H9 (cell line): ENCODE results near the gene TRPV5. TPM values are rescaled to one million over a fixed set of nuclear protein-coding genes. Genes with fewer than 3 reads are reported as not detected.

Experiments
- DNase-seq: peaks from one replicate; pipeline ENCODE4 v3.0.0-alpha.2; 2017
- H2AFZ ChIP-seq: one replicate; pipeline ENCODE4 v1.6.1; 2013; ENCODE audit warnings: mild to moderate bottlenecking, low read length, control low read depth, moderate library complexity
- H2AK5ac ChIP-seq: 2 replicates; pipeline ENCODE4 v1.6.1; 2013; ENCODE audit warnings: low read length, control low read depth, mixed read lengths; ENCODE audit not compliant: insufficient read length
- H2BK120ac ChIP-seq: one replicate; pipeline ENCODE4 v1.6.1; 2013; ENCODE audit warnings: low read depth, mild to moderate bottlenecking, low read length, control low read depth, inconsistent platforms; ENCODE audit not compliant: poor library complexity, severe bottlenecking
- H2BK12ac ChIP-seq: 2 replicates; pipeline ENCODE4 v1.6.1; 2013; ENCODE audit warnings: low read length, control low read depth, mixed read lengths, low read depth; ENCODE audit not compliant: insufficient read length
- H2BK15ac ChIP-seq: 2 replicates; pipeline ENCODE4 v1.6.1; 2013; ENCODE audit warnings: low read depth, low read length, control low read depth
- H2BK20ac ChIP-seq: one replicate; pipeline ENCODE4 v1.6.1; 2013; ENCODE audit warnings: low read depth, mild to moderate bottlenecking, low read length, control low read depth, inconsistent platforms; ENCODE audit not compliant: poor library complexity, severe bottlenecking
- H2BK5ac ChIP-seq: 2 replicates; pipeline ENCODE4 v1.6.1; 2013; ENCODE audit warnings: low read length, control low read depth, mixed read lengths; ENCODE audit not compliant: insufficient read length
- H3K14ac ChIP-seq: 2 replicates; pipeline ENCODE4 v1.6.1; 2013; ENCODE audit warnings: low read length, control low read depth; ENCODE audit not compliant: insufficient read depth
- H3K18ac ChIP-seq: 2 replicates; pipeline ENCODE4 v1.6.1; 2013; ENCODE audit warnings: low read depth, mild to moderate bottlenecking, mixed read lengths, low read length, control low read depth; ENCODE audit not compliant: insufficient read length
- H3K23ac ChIP-seq: 2 replicates; pipeline ENCODE4 v1.6.1; 2013; ENCODE audit warnings: low read length, control low read depth, mixed read lengths, low read depth; ENCODE audit not compliant: insufficient read length
- H3K23me2 ChIP-seq: 2 replicates; pipeline ENCODE4 v1.6.1; 2013; ENCODE audit warnings: low read depth, mild to moderate bottlenecking, mixed read lengths, low read length, control low read depth; ENCODE audit not compliant: insufficient read length, poor library complexity, severe bottlenecking
- H3K27ac ChIP-seq: 2 replicates; pipeline ENCODE4 v1.5.1; 2013; ENCODE audit warnings: low read length, control low read depth, mixed read lengths, low read depth; ENCODE audit not compliant: insufficient read length
- H3K27me3 ChIP-seq: 2 replicates; pipeline ENCODE4 v1.6.1; 2013; ENCODE audit warnings: low read length, control low read depth, inconsistent platforms; ENCODE audit not compliant: insufficient read depth
- H3K4ac ChIP-seq: 2 replicates; pipeline ENCODE4 v1.6.1; 2013; ENCODE audit warnings: low read depth, mild to moderate bottlenecking, control low read depth, inconsistent platforms, low read length, moderate library complexity
- H3K4me1 ChIP-seq: 2 replicates; pipeline ENCODE4 v1.6.1; 2013; ENCODE audit warnings: low read length, control low read depth, inconsistent platforms; ENCODE audit not compliant: insufficient read depth
- H3K4me2 ChIP-seq: 2 replicates; pipeline ENCODE4 v1.6.1; 2013; ENCODE audit warnings: low read length, control low read depth, mixed read lengths; ENCODE audit not compliant: insufficient read length, insufficient read depth
- H3K56ac ChIP-seq: 2 replicates; pipeline ENCODE4 v1.6.1; 2013; ENCODE audit warnings: low read depth, mild to moderate bottlenecking, mixed read lengths, low read length, control low read depth; ENCODE audit not compliant: insufficient read length
- H3K79me1 ChIP-seq: 2 replicates; pipeline ENCODE4 v1.6.1; 2013; ENCODE audit warnings: low read depth, mild to moderate bottlenecking, moderate library complexity, low read length, control low read depth, inconsistent platforms; ENCODE audit not compliant: insufficient read depth, poor library complexity, severe bottlenecking
- H3K79me2 ChIP-seq: 2 replicates; pipeline ENCODE4 v1.6.1; 2013; ENCODE audit warnings: low read length, control low read depth, inconsistent platforms; ENCODE audit not compliant: insufficient read depth
- H3K9ac ChIP-seq: 2 replicates; pipeline ENCODE4 v1.6.1; 2013; ENCODE audit warnings: low read length, control low read depth, mixed read lengths; ENCODE audit not compliant: insufficient read length; ENCODE audit errors: extremely low read depth
- H3K9me3 ChIP-seq: one replicate; pipeline ENCODE4 v1.6.1; 2013; ENCODE audit warnings: low read depth, low read length, inconsistent platforms; ENCODE audit not compliant: control insufficient read depth
- H3T11ph ChIP-seq: one replicate; pipeline ENCODE4 v1.6.1; 2013; ENCODE audit warnings: mild to moderate bottlenecking, low read length, control low read depth, inconsistent platforms
- H4K20me1 ChIP-seq: one replicate; pipeline ENCODE4 v1.6.1; 2013; ENCODE audit not compliant: control insufficient read depth, insufficient read length, insufficient read depth
- H4K5ac ChIP-seq: 2 replicates; pipeline ENCODE4 v1.6.1; 2013; ENCODE audit warnings: low read depth, mild to moderate bottlenecking, mixed read lengths, low read length, control low read depth; ENCODE audit not compliant: insufficient read length
- H4K8ac ChIP-seq: replicated peaks from 2 replicates; pipeline ENCODE4 v1.6.1; 2013; ENCODE audit warnings: low read length, control low read depth, mixed read lengths, low read depth; ENCODE audit not compliant: insufficient read length
- H4K91ac ChIP-seq: 2 replicates; pipeline ENCODE4 v1.6.1; 2013; ENCODE audit warnings: low read depth, mild to moderate bottlenecking, moderate library complexity, mixed read lengths, low read length, control low read depth; ENCODE audit not compliant: insufficient read length
- H3K27ac Mint-ChIP-seq, 3 experiments: 2 replicates in 2 of 3; 3 replicates in 1 of 3; pipeline ENCODE4 v1.8.0; 2020 to 2021; ENCODE audit warnings: mixed read lengths in 3 of 3, mild to moderate bottlenecking in 1 of 3, moderate library complexity in 1 of 3
- H3K27me3 Mint-ChIP-seq: 2 replicates; pipeline ENCODE4 v1.8.0; 2021; ENCODE audit warnings: low read depth, mild to moderate bottlenecking, moderate library complexity, mixed read lengths
- H3K36me3 Mint-ChIP-seq, 3 experiments: 2 replicates in 2 of 3; 3 replicates in 1 of 3; pipeline ENCODE4 v1.8.0; 2020 to 2021; ENCODE audit warnings: low read depth in 3 of 3, mixed read lengths in 3 of 3; ENCODE audit not compliant: insufficient read depth in 1 of 3
- H3K4me1 Mint-ChIP-seq, 2 experiments: 2 replicates each; pipeline ENCODE4 v1.8.0; 2020; ENCODE audit warnings: mixed read lengths in 2 of 2
- H3K4me3 Mint-ChIP-seq, 2 experiments: 2 replicates in 1 of 2; 3 replicates in 1 of 2; pipeline ENCODE4 v1.8.0; 2020 to 2021; ENCODE audit warnings: mild to moderate bottlenecking in 2 of 2, mixed read lengths in 2 of 2, moderate library complexity in 1 of 2
- H3K9me3 Mint-ChIP-seq, 2 experiments: 2 replicates in 1 of 2; 3 replicates in 1 of 2; pipeline ENCODE4 v1.8.0; 2020; ENCODE audit warnings: mild to moderate bottlenecking in 2 of 2, mixed read lengths in 2 of 2, moderate library complexity in 1 of 2
- WGBS: extraction: QIAGEN DNeasy Blood & Tissue Kit; methylation state at CpG from one replicate; pipeline ENCODE4 v1.1.7; 2013; ENCODE audit warnings: missing lambda C conversion rate, low lambda C conversion rate, mixed read lengths; ENCODE audit not compliant: insufficient read length; ENCODE audit errors: extremely low coverage; 5-methylcytosine and 5-hydroxymethylcytosine counted together
- total RNA-seq: library from RNA; stranded (reverse); gene quantifications from 2 replicates; pipeline ENCODE4 v1.2.1, GENCODE V29; 2021
- TF ChIP-seq, protein P1 (sequence below): fragments of 200-600 bp; sonication (generic); conservative IDR thresholded peaks from 3 replicates; pipeline ENCODE4 v1.8.0; 2021; ENCODE audit warnings: antibody characterized with exemption, mild to moderate bottlenecking

The TRPV5 gene
- total RNA-seq, 1 experiment from 2014 or later: not detected

- H2BK120ac ChIP-seq: no peak overlapping the region
- no peak overlapping the region for H4K8ac ChIP-seq
- no peak overlapping the region for H4K5ac ChIP-seq
- H2BK12ac ChIP-seq: no peak overlapping the region
- no peaks in the 10 kb centered on the region; the same call in 1 of the 2 replicates for H3K4me1 ChIP-seq
- TF ChIP-seq, protein P1, sequence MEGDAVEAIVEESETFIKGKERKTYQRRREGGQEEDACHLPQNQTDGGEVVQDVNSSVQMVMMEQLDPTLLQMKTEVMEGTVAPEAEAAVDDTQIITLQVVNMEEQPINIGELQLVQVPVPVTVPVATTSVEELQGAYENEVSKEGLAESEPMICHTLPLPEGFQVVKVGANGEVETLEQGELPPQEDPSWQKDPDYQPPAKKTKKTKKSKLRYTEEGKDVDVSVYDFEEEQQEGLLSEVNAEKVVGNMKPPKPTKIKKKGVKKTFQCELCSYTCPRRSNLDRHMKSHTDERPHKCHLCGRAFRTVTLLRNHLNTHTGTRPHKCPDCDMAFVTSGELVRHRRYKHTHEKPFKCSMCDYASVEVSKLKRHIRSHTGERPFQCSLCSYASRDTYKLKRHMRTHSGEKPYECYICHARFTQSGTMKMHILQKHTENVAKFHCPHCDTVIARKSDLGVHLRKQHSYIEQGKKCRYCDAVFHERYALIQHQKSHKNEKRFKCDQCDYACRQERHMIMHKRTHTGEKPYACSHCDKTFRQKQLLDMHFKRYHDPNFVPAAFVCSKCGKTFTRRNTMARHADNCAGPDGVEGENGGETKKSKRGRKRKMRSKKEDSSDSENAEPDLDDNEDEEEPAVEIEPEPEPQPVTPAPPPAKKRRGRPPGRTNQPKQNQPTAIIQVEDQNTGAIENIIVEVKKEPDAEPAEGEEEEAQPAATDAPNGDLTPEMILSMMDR: no peak
- no peaks in the 10 kb centered on the region for H3K27me3 ChIP-seq
- Mint-ChIP-seq H3K4me3 (no peak overlapping the region), H3K27ac (no peak overlapping the region; a peak in 1 of 7 replicates), H3K9me3 (no peaks in the 10 kb centered on the region; a peak in 1 of 5 replicates), H3K4me1 (peaks cover 9 to 14% of the 10 kb centered on the region in 2 experiments), H3K27me3 (peaks cover 11% of the 10 kb centered on the region), H3K36me3 (no peaks in the 10 kb centered on the region)
- H2BK15ac ChIP-seq: no peak overlapping the region
- H4K91ac ChIP-seq: no peak overlapping the region
- no peak overlapping the region for H2AFZ ChIP-seq
- no peak overlapping the region for H3K18ac ChIP-seq
- H3K27ac ChIP-seq: no peak overlapping the region
- H2BK5ac ChIP-seq: no peak overlapping the region
- H3K23me2 ChIP-seq: no peaks in the 10 kb centered on the region
- no peak overlapping the region for H3K14ac ChIP-seq
- H3K9me3 ChIP-seq: no peaks in the 10 kb centered on the region
- H3K79me2 ChIP-seq: no peaks in the 10 kb centered on the region
- H2BK20ac ChIP-seq: no peak overlapping the region
- no peak overlapping the region for H3K4me2 ChIP-seq
- DNase-seq: peak; percentile 4
- no CpG with 5 or more reads among the region's 3 CpGs for WGBS
- H2AK5ac ChIP-seq: no peak overlapping the region
- H3K79me1 ChIP-seq: no peaks in the 10 kb centered on the region
- no peak overlapping the region for H3K23ac ChIP-seq
- H4K20me1 ChIP-seq: no peaks in the 10 kb centered on the region
- H3K9ac ChIP-seq: no peak overlapping the region
- H3K4ac ChIP-seq: no peak overlapping the region
- no peak overlapping the region for H3K56ac ChIP-seq
- no peak overlapping the region for H3T11ph ChIP-seq
These were observed 37.4 kb downstream of the TRPV5 start for GRCh38 chr7:142896151-142896550.
